Keratinocyte (primary cell): ENCODE results near the gene UNC119B. TPM values are rescaled to one million over a fixed set of nuclear protein-coding genes. Genes with fewer than 3 reads are reported as not detected.

ENCODE experiments used
- DNase-seq: peaks from one replicate; pipeline ENCODE4 v3.0.0-alpha.2; 2011; ENCODE audit warnings: low read depth, missing footprints, low spot score
- FAIRE-seq: peaks from 2 replicates; lab custom pipeline; 2011; peaks lifted over from hg19 to GRCh38; lab: Jason Lieb, UNC
- H2AFZ ChIP-seq: 2 replicates; pipeline ENCODE4 v1.6.0; 2012; ENCODE audit warnings: low read length, control low read depth, inconsistent platforms; ENCODE audit not compliant: control insufficient read depth
- H3K27ac ChIP-seq: 2 replicates; pipeline ENCODE4 v1.5.1; 2011; ENCODE audit warnings: low read length; ENCODE audit not compliant: control insufficient read depth, insufficient read depth
- H3K27me3 ChIP-seq: 3 replicates; pipeline ENCODE4 v1.6.0; 2011; ENCODE audit warnings: low read length; ENCODE audit not compliant: control insufficient read depth, insufficient read depth; ENCODE audit errors: extremely low read depth
- H3K36me3 ChIP-seq, 2 experiments: 2 replicates in 1 of 2; 3 replicates in 1 of 2; pipeline ENCODE4 v1.5.1; 2011; ENCODE audit warnings: low read length in 2 of 2, mild to moderate bottlenecking in 1 of 2; ENCODE audit not compliant: control insufficient read depth in 2 of 2, insufficient read depth in 2 of 2; ENCODE audit errors: extremely low read depth in 1 of 2
- H3K4me1 ChIP-seq: 3 replicates; pipeline ENCODE4 v1.5.1; 2011; ENCODE audit warnings: low read length; ENCODE audit not compliant: control insufficient read depth, insufficient read depth; ENCODE audit errors: extremely low read depth
- H3K4me2 ChIP-seq: 3 replicates; pipeline ENCODE4 v1.6.0; 2011; ENCODE audit warnings: low read depth, low read length; ENCODE audit not compliant: control insufficient read depth, insufficient read depth; ENCODE audit errors: extremely low read depth
- H3K4me3 ChIP-seq, 3 experiments: fragments of 200-600 bp in 1 of 3; sonication (generic) in 1 of 3; 2 replicates in 2 of 3; 3 replicates in 1 of 3; pipeline ENCODE4 v1.5.1; 2011 to 2016; ENCODE audit warnings: low read length in 3 of 3, mild to moderate bottlenecking in 3 of 3, control low read depth in 2 of 3, inconsistent platforms in 1 of 3, low read depth in 1 of 3, mixed read lengths in 1 of 3, mixed run types in 1 of 3, moderate library complexity in 1 of 3; ENCODE audit not compliant: control insufficient read depth in 2 of 3, insufficient read depth in 2 of 3; ENCODE audit errors: extremely low read depth in 1 of 3
- H3K79me2 ChIP-seq: 2 replicates; pipeline ENCODE4 v1.6.0; 2012; ENCODE audit warnings: low read length; ENCODE audit not compliant: control insufficient read depth, insufficient read depth
- H3K9ac ChIP-seq: 3 replicates; pipeline ENCODE4 v1.6.0; 2011; ENCODE audit warnings: low read length; ENCODE audit not compliant: control insufficient read depth, insufficient read depth; ENCODE audit errors: extremely low read depth
- H3K9me1 ChIP-seq: 3 replicates; pipeline ENCODE4 v1.6.0; 2011; ENCODE audit warnings: low read length; ENCODE audit not compliant: control insufficient read depth, insufficient read depth; ENCODE audit errors: extremely low read depth
- H3K9me3 ChIP-seq: 2 replicates; pipeline ENCODE4 v1.5.1; 2012; ENCODE audit warnings: low read depth, low read length; ENCODE audit not compliant: control insufficient read depth
- H4K20me1 ChIP-seq: 3 replicates; pipeline ENCODE4 v1.6.0; 2011; ENCODE audit warnings: low read length; ENCODE audit not compliant: control insufficient read depth, insufficient read depth; ENCODE audit errors: extremely low read depth
- EZH2 ChIP-seq: IDR thresholded peaks from one replicate; pipeline ENCODE4 v1.6.1; 2012; ENCODE audit warnings: inconsistent platforms, mild to moderate bottlenecking, low read length, moderate library complexity
- dilution Hi-C: fragments of 300-500 bp; cut with MboI; formaldehyde crosslinking; loops from one replicate; pipeline ENCODE4 v1.7.0; 2020; ENCODE audit warnings: low sequenced_read_pairs; ENCODE audit not compliant: extremely low pct_ligation_motif_present
- polyA plus RNA-seq, 5 experiments: library from polyadenylated mRNA; depleted of rRNA in 3 of 5; stranded (reverse) in 3 of 5; stranded (forward) in 1 of 5; unstranded in 1 of 5; fragments of >200 nt; gene quantifications; 1 replicate in 1 of 5; 2 replicates in 3 of 5; 3 replicates in 1 of 5; pipeline versions ENCODE4 v1.2.1 to v1.2.3, GENCODE V29; 2011 to 2012; ENCODE audit warnings: missing spikeins in 2 of 5, low read depth in 1 of 5, low replicate concordance in 1 of 5
- TF ChIP-seq, protein P1 (sequence below), 3 experiments: IDR thresholded peaks in 1 of 3; conservative IDR thresholded peaks in 1 of 3; optimal IDR thresholded peaks in 1 of 3; 2 replicates in 2 of 3; 3 replicates in 1 of 3; pipeline versions ENCODE3 to v1.5.1; 2011; ENCODE audit warnings: low read length in 3 of 3, mild to moderate bottlenecking in 3 of 3, moderate library complexity in 2 of 3, control low read depth in 1 of 3, inconsistent platforms in 1 of 3; ENCODE audit not compliant: insufficient read depth in 2 of 3; ENCODE audit errors: extremely low read depth in 1 of 3

The UNC119B gene
- polyA plus RNA-seq, 1 donor (not counting 4 experiments of a cell fraction or from before 2014, with no cell fraction given): 22.0 TPM

DNA sequence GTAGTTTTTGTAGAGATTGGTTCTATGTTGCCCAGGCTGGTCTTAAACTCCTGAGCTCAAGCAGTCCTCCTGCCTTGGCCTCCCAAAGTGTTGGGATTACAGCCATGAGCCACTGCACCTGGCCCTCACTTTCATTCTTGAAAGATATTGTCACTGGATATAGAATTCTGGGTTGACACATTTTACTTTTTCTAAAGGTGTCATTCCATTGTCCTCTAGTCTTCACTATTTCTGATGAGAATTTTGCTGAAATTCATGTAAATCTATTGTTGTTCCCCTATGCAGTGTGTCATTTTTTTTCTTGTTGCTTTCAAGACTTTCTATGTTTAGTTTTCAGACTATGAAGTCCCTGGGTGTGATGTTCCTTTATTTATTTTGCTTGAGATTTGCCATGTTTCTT lies 44.5 kb downstream of the UNC119B start:
- FAIRE-seq (no peak), DNase-seq (no peak)
- H3K4me1 ChIP-seq: no peaks in the 10 kb centered on the region
- dilution Hi-C loops: no loop called here
- H4K20me1 ChIP-seq: no peaks in the 10 kb centered on the region
- no peak overlapping the region for H3K9ac ChIP-seq
- H3K27me3 ChIP-seq: no peaks in the 10 kb centered on the region
- H3K9me3 ChIP-seq: no peaks in the 10 kb centered on the region
- H3K36me3 ChIP-seq: no peaks in the 10 kb centered on the region
- H3K79me2 ChIP-seq: no peaks in the 10 kb centered on the region
- no peak overlapping the region for H3K4me2 ChIP-seq
- no peak overlapping the region for H3K27ac ChIP-seq
- TF ChIP-seq, protein P1, sequence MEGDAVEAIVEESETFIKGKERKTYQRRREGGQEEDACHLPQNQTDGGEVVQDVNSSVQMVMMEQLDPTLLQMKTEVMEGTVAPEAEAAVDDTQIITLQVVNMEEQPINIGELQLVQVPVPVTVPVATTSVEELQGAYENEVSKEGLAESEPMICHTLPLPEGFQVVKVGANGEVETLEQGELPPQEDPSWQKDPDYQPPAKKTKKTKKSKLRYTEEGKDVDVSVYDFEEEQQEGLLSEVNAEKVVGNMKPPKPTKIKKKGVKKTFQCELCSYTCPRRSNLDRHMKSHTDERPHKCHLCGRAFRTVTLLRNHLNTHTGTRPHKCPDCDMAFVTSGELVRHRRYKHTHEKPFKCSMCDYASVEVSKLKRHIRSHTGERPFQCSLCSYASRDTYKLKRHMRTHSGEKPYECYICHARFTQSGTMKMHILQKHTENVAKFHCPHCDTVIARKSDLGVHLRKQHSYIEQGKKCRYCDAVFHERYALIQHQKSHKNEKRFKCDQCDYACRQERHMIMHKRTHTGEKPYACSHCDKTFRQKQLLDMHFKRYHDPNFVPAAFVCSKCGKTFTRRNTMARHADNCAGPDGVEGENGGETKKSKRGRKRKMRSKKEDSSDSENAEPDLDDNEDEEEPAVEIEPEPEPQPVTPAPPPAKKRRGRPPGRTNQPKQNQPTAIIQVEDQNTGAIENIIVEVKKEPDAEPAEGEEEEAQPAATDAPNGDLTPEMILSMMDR (optimal IDR thresholded peaks at IDR 0.05 in 1 of 3, IDR thresholded peaks at IDR 0.05 in 1 of 3, conservative IDR thresholded peaks at IDR 0.05 in 1 of 3; ENCODE audit: extremely low read depth in 1 of 3, insufficient read depth in 2 of 3, low read length in 3 of 3): no peak
- no peak for TF ChIP-seq EZH2
- no peak overlapping the region for H2AFZ ChIP-seq
- H3K9me1 ChIP-seq: no peaks in the 10 kb centered on the region
- H3K4me3 ChIP-seq: no peak overlapping the region

GRCh38 chr12:120755269-120755668 lies 45.0 kb downstream of the UNC119B start:
- FAIRE-seq: no peak
- H3K27me3 ChIP-seq: no peaks in the 10 kb centered on the region
- dilution Hi-C loops: no loop called here

More at GRCh38 chr12:120755269-120755668, 45.0 kb downstream of the UNC119B start:
- Histone ChIP-seq H3K4me3 (no peak overlapping the region), H3K9me1 (no peaks in the 10 kb centered on the region), H3K27ac (no peak overlapping the region), H3K36me3 (no peaks in the 10 kb centered on the region), H3K4me2 (no peak overlapping the region), H3K9ac (no peak overlapping the region), H3K4me1 (peaks cover under 1% of the 10 kb centered on the region), H3K9me3 (no peaks in the 10 kb centered on the region), H2AFZ (no peak overlapping the region), H4K20me1 (no peaks in the 10 kb centered on the region), H3K79me2 (no peaks in the 10 kb centered on the region)
- no peak for DNase-seq
- TF ChIP-seq EZH2: no peak
- TF ChIP-seq, protein P1 (optimal IDR thresholded peaks at IDR 0.05 in 1 of 3, IDR thresholded peaks at IDR 0.05 in 1 of 3, conservative IDR thresholded peaks at IDR 0.05 in 1 of 3; ENCODE audit: extremely low read depth in 1 of 3, insufficient read depth in 2 of 3, low read length in 3 of 3): no peak
